ENCODE data around the gene ADAM19.
A peak's percentile ranks its signal among the peaks of the same experiment; 100 is the strongest.
"Not testable (repeated sequence)": the region's sequence is repeated elsewhere in the genome, so short reads cannot be mapped to it uniquely, and the experiment has no call there.

Gene ADAM19

GRCh38 chr5:157511651-157512644 is 63.6 kb downstream of the ADAM19 start:
- no peak for DNase-seq

- DNase-seq: no peak
These were observed 64.9 kb downstream of the ADAM19 start for GRCh38 chr5:157510682-157511081.

- no peak for DNase-seq
These were observed 66.0 kb downstream of the ADAM19 start for GRCh38 chr5:157509587-157509986.

- peak; percentile 30 for DNase-seq
These were observed 66.5 kb downstream of the ADAM19 start for GRCh38 chr5:157509093-157509492.

- no peak for DNase-seq
These were observed 68.4 kb downstream of the ADAM19 start for GRCh38 chr5:157506981-157507780.

- DNase-seq: no peak
These were observed 69.4 kb downstream of the ADAM19 start for GRCh38 chr5:157506066-157506590.

GRCh38 chr5:157505496-157505895 is 70.1 kb downstream of the ADAM19 start:
- no peak for DNase-seq

- DNase-seq: no peak
These were observed 71.5 kb downstream of the ADAM19 start for GRCh38 chr5:157504053-157504452.

- DNase-seq: no peak
These were observed 73.4 kb downstream of the ADAM19 start for GRCh38 chr5:157502143-157502647.

- DNase-seq: no peak
These were observed 77.5 kb downstream of the ADAM19 start for GRCh38 chr5:157497875-157498611.

- no peak for DNase-seq
These were observed 78.7 kb downstream of the ADAM19 start for GRCh38 chr5:157496864-157497263.

GRCh38 chr5:157494178-157494832 is 81.3 kb downstream of the ADAM19 start:
- no peak for DNase-seq

GRCh38 chr5:157492886-157493285 is 82.7 kb downstream of the ADAM19 start:
- DNase-seq: no peak

- no peak for DNase-seq
These were observed 84.0 kb downstream of the ADAM19 start for GRCh38 chr5:157491471-157491995.

GRCh38 chr5:157487358-157487757 is 88.2 kb downstream of the ADAM19 start:
- no peak for DNase-seq

- DNase-seq: no peak
These were observed 88.7 kb downstream of the ADAM19 start for GRCh38 chr5:157486861-157487260.

- no peak for DNase-seq
These were observed 89.3 kb downstream of the ADAM19 start for GRCh38 chr5:157486221-157486681.

- no peak for DNase-seq
These were observed 89.8 kb downstream of the ADAM19 start for GRCh38 chr5:157485811-157486210.

- no peak for DNase-seq
These were observed 90.2 kb downstream of the ADAM19 start for GRCh38 chr5:157485340-157485739.

- DNase-seq: no peak
These were observed 90.8 kb downstream of the ADAM19 start for GRCh38 chr5:157484768-157485167.

- DNase-seq: not testable (repeated sequence)
These were observed 92.9 kb downstream of the ADAM19 start for GRCh38 chr5:157482702-157483101.

GRCh38 chr5:157481666-157482065 is 93.9 kb downstream of the ADAM19 start:
- DNase-seq: no peak

Measured in NCI-H524 treated with DMSO at 0.1 percent for 48 hours (cell line).